Tibial nerve (tissue), 3 donors: ENCODE results near the gene ZNF385D.

Experiments used
- CTCF ChIP-seq, 5 experiments: fragments of 200-600 bp in 3 of 5; fragments of 450-650 bp in 2 of 5; sonication (generic) in 3 of 5; IDR thresholded peaks; one replicate each; pipeline ENCODE4 v1.5.1; 2016 to 2019; ENCODE audit warnings: antibody characterized with exemption in 5 of 5, mild to moderate bottlenecking in 3 of 5, moderate library complexity in 2 of 5
- POLR2A ChIP-seq, 2 donors: fragments of 450-650 bp; IDR thresholded peaks; one replicate each; pipeline ENCODE4 v1.6.1; 2017; ENCODE audit warnings: antibody characterized with exemption in 2 of 2, mild to moderate bottlenecking in 2 of 2, moderate library complexity in 2 of 2

- no peak for TF ChIP-seq CTCF (IDR thresholded peaks at IDR 0.05)
- TF ChIP-seq POLR2A (IDR thresholded peaks at IDR 0.05): no peak
Observed at GRCh38 chr3:21670386-21670785, 80.6 kb downstream of the ZNF385D start.
